EL (cell line): ENCODE results near the gene PITPNM3.
"Not testable (repeated sequence)": the region's sequence is repeated elsewhere in the genome, so short reads cannot be mapped to it uniquely, and the experiment has no call there.

Source experiments
- DNase-seq: peaks from one replicate; pipeline ENCODE4 v3.0.0-alpha.2; 2016

The PITPNM3 gene

DNA sequence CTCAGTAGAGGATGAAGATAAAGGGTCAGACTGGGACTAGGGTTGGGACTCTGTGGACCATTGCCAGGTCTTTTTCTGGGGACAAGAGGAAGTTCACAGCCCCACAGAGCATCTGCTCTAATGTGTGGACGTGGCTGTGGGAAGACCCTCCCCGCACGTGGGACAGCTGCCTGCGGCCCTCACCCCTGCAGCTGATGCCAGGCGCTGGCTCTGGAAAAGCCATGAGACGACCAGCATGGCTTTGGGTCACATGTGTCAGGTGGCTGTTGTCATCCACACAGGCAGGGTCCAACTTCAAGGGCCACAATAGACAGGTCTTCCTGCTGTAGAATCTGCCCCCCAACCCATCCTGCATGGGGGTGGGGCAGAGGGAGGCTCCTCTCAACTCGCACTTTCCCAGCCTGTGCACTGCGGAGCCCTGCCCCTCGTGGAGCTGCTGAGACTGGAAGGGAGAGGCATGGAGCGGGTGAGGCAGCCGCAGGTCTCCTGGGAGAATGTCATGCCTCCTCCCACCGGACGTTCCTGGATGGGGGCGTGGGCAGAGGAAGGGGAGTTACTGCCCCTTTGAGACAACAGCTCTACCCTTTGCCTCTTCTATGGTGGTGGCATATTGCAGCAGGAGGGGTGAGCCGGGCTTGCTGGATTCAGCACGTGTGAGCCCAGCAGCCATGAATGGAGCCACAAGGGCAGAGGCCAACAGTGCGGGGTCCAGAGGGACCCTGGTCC lies 58.7 kb downstream of the PITPNM3 start:
- DNase-seq = no peak

DNA sequence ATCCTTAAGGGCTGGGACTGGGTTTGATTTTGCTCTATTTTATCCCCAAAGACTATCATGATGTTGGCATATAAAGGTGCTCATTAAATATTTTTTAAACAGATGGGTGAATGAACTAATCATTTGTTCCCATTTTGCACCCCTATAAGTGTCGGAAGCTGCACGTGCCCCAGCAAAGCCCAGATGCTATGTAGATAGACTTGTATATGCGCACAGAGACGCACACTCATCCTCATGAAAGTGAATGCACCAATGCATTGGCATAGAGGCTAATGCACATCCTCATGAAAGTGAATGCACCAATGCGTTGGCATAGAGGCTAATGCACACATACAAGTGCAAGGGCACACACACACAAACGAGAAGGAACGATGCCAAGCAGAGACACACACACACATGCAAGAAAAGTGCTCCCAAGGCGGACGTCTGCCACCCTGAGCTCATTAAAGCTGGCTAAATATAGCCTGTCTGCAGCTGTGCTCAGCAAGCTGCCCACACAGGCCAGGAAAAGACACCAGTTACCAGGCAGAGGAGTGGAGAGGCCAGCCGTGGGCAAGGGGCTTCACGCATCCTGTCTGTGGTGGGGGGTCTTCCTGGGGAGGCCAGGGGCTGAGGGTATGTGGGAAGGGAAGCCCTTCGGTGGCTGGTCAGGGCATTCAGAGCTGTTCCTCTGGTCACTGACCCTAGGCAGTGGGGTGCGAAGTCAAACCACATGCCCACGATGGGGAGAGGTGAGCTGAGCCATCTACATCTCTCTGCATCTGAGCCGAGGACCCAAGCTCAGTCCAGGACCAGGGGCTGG lies 59.5 kb downstream of the PITPNM3 start:
- DNase-seq = no peak

DNA sequence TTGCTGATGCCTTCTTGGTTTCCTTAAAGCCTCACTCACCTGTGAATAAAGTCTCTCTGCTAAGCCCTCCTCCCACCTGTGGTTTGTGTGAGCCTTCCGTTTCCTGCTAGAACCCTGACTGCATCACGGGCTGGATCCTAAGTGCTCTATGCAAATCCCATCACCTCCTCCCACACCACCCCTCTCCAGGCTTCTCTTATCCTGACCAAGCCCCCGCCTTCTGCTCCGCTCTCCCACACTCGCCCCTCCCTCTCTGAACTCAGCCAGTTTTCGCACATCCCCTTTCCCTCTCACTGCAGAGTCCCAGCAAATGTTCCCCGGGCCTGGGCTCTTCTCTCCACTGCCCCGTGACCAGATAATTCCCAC lies 60.3 kb downstream of the PITPNM3 start:
- DNase-seq = no peak

DNA sequence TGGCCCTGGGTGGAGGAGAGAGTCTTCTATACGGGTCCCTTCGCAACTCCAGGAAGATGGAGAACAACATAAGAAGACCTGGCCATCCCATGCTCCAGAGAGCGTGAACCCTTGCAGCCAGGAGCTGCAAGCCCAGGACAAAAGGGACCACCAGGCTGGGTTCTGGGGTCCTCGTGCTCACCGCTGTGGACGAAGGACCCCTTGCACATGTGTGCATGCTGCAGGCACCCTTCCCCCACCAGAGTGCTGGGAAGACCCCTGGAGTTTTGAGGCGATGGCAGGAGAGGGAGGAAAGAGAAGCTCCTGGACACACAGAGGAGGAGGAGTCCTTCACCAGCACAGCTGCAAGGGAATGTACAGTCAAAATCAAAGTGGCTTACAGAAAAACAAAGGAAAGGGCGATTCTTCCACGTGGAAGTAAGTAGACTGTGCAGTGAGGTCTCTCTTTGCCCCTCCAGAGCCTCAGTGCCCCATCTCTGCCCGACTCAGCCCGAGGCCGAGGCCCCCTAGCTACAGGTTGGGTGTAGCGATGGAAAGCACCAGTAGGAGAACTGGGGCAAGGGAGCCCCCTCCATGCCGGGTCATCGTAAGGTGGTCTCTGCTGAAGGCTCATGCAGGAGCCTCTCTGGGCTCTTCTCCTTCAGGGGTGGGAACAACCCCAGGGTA lies 60.8 kb downstream of the PITPNM3 start:
- no peak for DNase-seq

DNA sequence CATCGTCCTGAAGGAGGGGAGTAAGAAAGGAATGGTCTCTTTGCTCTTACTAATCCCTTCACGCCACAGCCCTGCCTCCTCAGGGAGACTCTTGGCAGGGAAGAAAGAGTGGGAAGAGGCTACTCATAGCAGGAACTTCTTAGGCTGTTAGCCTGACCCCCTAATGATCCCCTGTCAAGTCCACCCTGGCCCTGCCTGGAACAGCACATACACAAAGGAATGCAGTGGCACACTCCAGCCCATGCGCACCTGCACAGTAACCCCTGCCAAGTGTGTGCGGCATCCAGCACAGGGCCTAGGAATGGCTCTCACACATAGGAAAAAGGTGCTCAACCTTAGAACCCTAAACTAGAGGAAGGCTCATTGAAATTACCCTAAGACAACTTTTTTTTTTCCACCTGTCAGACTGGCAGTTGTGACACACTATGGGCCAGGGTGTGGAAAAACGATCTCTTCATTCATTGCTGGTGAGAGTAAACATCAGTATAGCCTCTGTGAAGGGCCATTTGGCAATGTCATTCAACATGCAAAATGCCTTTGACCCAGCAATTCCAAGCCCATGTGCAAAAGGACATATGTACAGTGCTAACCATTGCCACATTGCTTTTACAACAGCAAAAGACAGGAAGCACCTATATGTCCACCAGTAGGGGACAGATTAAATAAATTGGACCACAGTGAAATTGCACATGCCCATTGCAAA lies 62.0 kb downstream of the PITPNM3 start:
- no peak for DNase-seq

DNA sequence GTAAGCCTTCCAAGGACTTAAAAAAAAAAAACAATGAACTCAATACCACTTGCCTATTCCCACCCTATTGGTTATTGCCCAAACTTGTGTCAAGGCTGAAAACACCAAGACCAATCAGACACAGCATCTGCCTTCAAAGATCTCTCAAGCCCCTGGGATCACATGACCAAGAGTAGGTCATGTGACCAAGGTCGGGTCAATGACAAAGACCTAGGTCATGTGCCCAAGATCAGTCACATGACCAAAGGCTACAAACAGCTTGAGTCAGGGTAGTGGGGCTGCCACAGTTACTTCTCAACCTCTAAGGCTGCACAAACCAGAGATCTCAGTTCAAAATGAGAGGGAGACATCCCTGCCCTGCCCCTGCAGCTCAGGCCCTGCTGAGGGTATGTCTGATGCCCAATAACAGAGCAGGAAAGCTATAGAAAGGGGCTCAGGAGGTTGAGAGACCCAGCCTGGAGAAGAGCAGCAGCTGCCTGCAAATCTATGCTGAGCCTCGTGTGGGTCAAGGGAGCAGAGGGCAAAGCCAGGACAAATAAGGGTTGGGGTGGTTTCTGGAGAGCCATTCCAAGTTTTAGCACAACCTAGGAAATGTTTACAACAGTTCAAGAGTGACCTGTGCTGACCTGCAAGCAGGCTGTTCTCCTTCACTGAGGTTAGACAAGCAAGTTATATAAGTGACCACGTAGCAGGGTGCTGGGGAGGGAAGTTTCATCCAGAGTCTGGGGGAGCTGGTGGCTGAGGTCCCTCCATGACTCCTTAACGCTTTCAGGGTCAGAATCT lies 63.3 kb downstream of the PITPNM3 start:
- DNase-seq = no peak

DNA sequence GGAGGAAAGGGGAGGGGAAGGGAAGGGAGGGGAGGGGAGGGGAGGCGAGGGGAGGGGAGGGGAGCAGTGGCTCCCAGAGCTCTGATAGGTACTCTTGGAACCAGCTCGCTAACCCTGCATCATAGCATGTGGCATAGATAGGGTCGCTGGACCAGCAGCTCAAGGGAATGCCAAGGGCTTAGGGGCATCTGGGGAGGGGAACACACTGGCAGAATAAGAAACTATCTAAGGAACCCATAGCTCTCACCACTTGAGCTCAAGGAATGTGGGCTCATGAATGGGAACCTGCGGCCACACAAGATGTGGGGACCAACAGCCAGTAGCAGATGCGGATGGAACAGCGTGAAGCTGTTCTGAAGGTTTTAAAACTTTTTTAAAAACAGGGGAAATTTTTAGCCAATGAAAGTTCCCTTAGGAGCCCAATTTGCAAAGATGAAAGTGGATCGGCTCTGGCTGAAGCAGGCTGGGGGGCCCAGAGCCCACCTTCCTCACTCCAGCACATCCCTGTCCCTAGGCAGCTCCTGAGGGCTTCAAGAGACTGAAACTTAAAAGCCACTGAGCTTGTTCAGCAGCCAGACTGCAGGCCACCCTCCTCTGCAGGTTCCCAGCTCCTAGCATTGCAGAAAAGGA lies 65.2 kb downstream of the PITPNM3 start:
- DNase-seq = no peak

DNA sequence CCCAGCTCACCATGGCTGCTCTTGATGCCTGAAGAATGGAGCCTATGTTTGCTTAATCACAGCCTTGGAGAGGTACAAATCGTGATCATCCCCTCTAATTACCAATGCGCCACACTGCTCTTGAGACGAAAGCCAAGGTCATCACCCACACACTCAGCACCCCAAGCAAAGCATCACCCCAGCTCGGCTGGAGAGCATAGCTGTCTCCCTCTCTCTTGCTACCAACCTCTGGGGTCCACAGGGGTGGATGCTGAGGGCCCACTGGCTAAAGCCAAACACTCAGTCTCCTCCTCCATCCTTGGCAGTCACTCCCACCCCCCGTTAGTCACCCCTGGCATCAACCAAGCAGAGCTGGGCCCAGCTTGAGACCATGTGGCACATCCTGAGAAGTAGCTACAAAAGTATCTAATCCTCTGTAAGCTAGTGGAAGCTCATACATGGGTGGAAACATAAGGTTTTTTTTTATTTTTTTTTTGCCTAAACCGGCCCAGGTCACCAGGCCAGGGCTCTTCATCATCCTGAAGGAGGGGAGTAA lies 67.3 kb downstream of the PITPNM3 start:
- DNase-seq = no peak

DNA sequence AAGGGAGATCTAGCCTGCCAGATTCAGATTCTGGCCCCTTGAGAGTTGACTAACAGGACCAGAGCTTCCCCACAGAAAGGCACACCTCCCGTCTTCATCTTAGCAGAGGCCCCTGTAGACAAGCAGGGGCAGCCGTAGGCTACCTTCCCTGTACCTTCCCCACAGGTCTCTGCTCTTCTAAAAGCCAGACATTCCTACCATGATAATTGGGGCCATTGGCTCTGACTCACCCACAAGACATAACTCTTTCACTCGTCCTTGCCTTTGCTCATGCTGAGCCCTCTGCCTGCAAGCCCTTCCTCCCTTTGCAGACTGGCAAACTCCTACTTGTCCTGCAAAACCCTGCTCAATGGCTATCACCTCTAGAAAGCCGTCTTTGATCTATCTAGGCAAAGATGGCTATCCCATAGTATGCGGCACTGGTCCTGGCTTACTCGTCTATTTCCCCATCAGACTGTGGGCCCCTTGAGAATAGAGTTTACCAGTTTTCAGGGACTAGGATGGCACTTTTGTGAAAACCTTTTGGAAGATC lies 68.3 kb downstream of the PITPNM3 start:
- DNase-seq = no peak

DNA sequence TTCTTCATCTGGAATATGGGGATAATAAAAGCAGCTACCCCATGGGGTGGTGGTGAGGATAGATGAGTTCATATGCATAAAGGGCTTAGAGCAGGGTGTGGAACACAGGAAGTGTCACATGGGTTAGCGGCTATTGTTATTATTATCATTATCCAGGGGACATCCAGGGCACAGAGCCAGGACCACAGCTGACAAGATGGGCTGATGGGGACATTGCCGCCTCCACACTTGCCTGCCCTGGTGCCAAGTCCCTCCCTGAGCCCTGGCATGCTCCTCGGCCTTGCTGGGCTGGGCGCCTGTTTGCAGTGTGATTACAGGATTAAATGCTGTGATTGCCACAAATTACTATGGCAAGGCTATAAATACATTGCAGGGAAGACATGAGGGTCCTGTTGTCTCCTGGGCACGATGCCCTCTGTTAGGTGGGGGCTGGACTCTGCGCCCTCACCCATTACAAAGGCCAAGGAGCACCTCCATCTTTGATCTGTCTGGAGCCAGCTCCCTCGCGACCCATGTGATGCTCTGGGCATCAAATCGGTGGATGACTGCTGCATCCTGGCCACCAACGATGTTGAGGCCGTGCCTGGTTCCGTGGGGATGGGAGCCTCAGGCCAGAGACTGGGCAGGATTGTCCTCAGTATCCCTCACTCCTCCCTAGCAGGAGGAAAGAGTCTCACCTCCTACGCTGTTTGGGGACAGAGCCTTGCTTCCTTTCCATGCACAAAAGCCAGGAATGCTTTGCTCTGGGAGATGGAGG lies 68.9 kb downstream of the PITPNM3 start:
- no peak for DNase-seq

DNA sequence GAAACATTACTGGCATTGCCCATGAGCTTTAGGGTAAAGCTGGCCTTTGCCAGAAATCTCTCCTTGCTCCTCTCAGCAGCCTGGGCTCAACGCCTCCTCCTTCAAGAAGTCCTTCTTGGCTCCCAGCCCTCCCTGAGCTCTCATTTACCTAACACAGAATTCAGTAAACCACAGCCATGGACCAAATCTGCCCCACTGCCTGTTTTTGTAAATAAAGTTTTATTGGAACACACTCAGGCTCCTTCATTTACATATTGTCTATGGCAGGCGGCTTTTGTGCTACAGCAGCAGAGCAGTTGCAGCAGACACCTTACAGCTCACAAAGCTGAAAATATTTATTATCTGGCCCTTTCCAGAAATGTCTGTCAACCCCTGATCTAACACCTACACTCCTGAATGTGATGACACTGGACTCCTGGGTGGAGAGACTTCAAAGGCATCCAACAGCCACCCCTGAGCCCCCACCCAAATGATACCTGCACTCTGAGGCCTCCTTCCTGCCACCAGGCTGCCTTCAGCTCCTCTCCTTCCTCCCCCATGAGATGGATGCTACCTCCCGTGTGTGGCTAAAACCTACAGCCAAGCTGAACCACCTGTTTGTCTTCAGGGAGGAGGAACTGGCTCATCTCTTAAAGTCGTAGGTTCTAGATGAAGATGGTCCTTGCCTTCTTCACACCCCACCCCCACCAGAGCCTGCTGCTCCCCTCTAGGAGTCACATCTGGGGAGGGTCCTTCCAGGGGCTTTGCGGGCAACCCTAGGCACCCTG lies 70.5 kb downstream of the PITPNM3 start:
- no peak for DNase-seq

DNA sequence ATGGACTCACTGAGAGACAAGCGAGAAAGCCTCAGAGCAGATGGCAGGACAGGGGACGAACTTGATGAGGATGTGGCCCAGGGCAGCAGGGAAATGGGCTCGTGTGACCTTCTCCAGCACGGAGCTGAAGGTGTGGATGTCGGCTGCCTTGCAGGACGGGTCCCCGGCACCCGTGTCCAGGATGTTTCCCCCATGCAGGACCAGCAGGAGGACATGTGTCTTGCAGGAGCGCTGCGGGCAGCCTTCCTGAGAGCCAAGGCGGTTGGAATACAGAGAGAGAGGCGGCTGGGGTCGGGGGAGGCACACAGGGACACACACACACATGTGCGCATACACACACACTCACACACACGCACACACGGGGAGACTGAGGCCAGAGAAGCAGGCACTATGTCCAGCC lies 72.8 kb downstream of the PITPNM3 start:
- no peak for DNase-seq

DNA sequence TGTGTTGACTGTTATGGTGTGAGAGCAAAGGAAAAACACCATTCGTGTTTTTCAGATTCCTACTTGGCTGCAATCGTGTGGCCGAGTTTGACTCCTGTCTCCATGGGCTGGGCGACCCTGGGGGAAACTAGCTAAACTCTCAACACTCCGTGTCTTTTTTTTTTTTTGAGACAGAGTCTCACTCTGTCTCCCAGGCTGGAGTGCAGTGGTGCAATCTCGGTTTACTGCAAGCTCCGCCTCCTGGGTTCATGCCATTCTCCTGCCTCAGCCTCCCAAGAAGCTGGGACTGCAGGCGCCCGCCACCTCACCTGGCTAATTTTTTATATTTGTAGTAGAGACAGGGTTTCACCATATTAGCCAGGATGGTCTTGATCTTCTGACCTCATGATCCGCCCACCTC lies 73.6 kb downstream of the PITPNM3 start:
- DNase-seq = not testable (repeated sequence)

DNA sequence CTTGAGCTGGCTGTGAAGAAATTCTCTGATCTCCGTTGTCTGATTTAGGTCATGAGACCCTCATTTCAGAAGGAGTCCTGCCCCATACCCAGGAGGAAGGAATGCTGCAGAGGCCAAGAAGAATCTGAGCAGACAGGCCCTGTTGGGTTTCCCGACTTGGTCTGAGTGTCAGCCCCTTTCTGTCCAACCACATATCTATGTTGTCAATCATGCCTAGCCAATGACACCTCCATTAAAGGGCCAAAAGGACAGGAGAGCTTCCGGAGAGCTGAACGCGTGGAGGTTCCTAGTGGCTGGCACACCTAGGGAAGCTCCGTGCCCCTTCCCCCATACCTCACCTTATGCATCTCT lies 74.3 kb downstream of the PITPNM3 start:
- DNase-seq = no peak

DNA sequence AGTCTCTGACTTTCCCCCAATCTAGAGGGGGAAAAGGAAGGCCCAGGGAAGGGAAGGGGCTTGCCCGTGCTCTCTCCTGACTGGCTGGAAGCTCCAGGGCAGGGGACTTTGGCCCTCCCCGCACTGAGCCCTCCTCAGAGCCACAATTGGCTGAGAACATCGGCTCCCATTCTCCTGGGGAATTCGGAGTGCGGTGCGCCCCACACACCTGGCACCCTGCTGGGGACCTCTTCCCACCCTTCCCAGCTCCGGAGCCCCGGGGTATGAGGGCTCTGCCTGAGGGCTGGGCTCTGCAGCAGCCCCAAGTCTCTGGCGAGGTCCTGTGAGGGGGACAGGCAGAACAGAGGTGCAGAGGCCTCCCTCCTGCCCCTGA lies 76.1 kb downstream of the PITPNM3 start:
- no peak for DNase-seq

DNA sequence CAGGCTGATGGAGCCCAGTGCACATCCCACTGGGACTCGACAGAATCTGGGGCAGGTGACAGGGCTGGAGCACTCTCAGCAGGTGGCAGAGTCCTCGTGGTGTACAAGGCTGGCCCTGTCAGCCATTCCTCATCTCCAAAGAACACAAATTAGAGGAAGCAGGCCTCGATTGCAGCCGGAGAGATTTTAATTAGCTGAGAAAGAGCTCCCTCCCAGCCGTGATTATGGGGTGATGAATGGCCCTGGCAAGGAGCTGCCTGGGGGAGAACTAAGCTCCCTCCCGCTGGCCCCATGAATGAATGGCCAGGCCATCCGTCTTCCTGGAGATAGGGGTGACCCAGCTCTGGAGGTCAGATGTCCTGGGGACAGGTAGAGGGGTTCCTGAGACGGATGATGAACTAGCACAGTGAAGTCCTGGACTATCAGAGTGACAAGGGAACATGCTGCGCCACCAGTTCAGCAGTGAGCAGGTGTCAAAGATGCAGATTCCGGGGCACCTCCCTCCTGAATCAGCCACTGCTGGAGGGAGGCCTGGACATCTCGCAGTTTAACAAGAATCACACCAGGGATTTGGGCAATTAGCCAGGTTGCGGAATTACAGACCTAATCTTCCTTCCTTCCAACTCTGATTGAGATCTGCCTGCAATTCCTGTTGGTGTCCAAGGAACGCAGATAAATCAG lies 76.6 kb downstream of the PITPNM3 start:
- no peak for DNase-seq

DNA sequence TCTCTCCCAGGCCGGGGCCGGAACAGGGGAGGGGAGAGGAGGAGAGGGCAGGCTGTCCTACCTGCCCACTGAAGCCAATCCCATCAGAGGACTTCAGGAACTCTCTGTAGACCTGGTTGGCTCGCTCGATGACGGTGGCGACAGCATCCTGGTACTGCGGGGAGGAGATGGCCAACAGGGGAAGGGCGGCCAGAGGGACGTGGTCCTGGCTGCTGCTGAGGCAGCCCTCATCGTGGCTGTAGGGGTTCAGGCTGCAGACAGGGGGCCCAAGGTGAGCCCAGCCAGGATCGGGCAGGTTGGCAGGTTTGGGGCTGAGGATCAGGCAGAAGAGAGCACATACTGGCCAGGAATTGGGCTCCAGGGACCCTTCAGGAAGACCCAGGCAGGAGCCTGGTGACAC lies 77.9 kb downstream of the PITPNM3 start:
- no peak for DNase-seq

DNA sequence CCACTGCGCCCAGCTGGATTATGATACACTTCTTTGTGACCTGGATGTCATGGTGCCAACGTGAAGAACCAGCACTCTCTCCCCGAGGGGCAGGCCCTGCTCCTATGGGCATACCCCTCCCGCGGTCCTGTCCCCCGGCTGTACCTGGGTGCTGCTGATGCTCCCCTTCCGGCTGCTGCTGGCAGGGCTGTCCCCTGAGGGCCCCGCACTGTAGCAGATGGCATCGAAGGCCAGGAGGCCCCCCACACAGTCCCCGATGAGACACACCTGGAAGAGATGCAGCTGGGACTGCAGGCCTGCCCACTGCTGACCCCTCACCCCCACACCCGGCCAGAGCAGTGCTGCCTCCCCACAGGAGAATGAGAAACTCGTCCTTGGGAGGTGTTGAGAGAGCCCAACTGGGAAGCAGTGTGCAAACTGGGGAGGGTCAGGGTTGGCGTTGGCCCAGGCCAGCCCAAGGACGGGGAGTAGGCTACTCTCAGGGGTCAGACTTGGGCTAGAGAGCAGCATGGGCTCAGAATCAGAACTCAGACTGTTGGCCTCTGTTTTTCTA lies 78.4 kb downstream of the PITPNM3 start:
- DNase-seq = no peak

DNA sequence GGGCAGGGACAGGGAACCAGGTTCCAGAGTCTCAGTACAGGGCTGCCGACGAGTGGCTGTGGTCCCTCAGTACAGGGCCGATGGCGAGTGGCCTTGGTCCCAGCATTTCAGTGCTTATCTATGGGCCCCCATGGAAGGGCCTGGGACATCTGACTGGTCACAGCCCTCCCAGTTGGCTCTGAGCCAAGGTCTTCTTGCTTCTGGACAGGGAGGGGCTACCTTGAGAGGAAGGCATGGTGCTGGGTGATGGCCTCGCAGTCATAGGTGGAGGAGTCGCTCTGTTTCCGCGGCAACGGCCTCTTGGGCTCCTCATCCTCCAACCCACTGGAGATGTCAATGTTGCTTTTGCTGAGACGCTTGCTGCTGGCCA lies 79.6 kb downstream of the PITPNM3 start:
- no peak for DNase-seq
